ENCODE results near the gene STAT6.

DNA sequence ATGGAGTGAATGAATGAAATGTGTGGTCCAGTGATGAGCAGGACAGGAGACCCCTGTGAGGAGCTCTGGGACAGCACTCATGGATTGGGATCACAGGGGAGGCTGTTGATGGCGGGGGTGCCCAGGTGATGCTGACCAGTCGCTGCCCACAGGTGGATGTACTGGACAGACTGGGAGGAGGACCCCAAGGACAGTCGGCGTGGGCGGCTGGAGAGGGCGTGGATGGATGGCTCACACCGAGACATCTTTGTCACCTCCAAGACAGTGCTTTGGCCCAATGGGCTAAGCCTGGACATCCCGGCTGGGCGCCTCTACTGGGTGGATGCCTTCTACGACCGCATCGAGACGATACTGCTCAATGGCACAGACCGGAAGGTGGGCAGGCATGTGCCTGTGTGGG lies 49.6 kb upstream of the STAT6 start:
- TF ChIP-seq, protein P1, sequence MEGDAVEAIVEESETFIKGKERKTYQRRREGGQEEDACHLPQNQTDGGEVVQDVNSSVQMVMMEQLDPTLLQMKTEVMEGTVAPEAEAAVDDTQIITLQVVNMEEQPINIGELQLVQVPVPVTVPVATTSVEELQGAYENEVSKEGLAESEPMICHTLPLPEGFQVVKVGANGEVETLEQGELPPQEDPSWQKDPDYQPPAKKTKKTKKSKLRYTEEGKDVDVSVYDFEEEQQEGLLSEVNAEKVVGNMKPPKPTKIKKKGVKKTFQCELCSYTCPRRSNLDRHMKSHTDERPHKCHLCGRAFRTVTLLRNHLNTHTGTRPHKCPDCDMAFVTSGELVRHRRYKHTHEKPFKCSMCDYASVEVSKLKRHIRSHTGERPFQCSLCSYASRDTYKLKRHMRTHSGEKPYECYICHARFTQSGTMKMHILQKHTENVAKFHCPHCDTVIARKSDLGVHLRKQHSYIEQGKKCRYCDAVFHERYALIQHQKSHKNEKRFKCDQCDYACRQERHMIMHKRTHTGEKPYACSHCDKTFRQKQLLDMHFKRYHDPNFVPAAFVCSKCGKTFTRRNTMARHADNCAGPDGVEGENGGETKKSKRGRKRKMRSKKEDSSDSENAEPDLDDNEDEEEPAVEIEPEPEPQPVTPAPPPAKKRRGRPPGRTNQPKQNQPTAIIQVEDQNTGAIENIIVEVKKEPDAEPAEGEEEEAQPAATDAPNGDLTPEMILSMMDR (IDR thresholded peaks at IDR 0.05) = no peak
- TF ChIP-seq POLR2A (IDR thresholded peaks at IDR 0.05) = no peak
